HG03571 (cell line): ENCODE measurements around the gene SLC25A11.
"Not testable (repeated sequence)": the region's sequence is repeated elsewhere in the genome, so short reads cannot be mapped to it uniquely, and the experiment has no call there.

Source experiments
- ATAC-seq: cut with Tn5 transposase; IDR thresholded peaks from one replicate; pipeline ENCODE4 v1.9.1; 2021; ENCODE audit not compliant: unreplicated experiment

Gene SLC25A11

GRCh38 chr17:4945176-4945943 is 5.5 kb upstream of the SLC25A11 start:
- ATAC-seq, result no peak

GRCh38 chr17:4944554-4945175 is 4.8 kb upstream of the SLC25A11 start:
- ATAC-seq, result no peak

- no peak for ATAC-seq
Measured at GRCh38 chr17:4944163-4944553, 4.3 kb upstream of the SLC25A11 start.

- no peak for ATAC-seq
Measured at GRCh38 chr17:4942760-4943508, 3.1 kb upstream of the SLC25A11 start.

GRCh38 chr17:4941319-4941610 is 1.4 kb upstream of the SLC25A11 start:
- ATAC-seq, result no peak

- no peak for ATAC-seq
Measured at GRCh38 chr17:4940555-4941318, 891 bp upstream of the SLC25A11 start.

GRCh38 chr17:4939546-4939795 is 375 bp downstream of the SLC25A11 start:
- ATAC-seq, result no peak

- no peak for ATAC-seq
Measured at GRCh38 chr17:4938688-4939545, 929 bp downstream of the SLC25A11 start.

- ATAC-seq, result no peak
Measured at GRCh38 chr17:4938069-4938491, 1.8 kb downstream of the SLC25A11 start.

GRCh38 chr17:4937553-4937952 is 2.3 kb downstream of the SLC25A11 start:
- no peak for ATAC-seq

GRCh38 chr17:4936436-4936835 is 3.4 kb downstream of the SLC25A11 start:
- ATAC-seq, result no peak

GRCh38 chr17:4935650-4936049 is 4.2 kb downstream of the SLC25A11 start:
- no peak for ATAC-seq

- ATAC-seq, result no peak
Measured at GRCh38 chr17:4934173-4934979, 5.5 kb downstream of the SLC25A11 start.

- no peak for ATAC-seq
Measured at GRCh38 chr17:4933646-4934045, 6.2 kb downstream of the SLC25A11 start.

GRCh38 chr17:4932756-4933155 is 7.1 kb downstream of the SLC25A11 start:
- ATAC-seq, result no peak

- no peak for ATAC-seq
Measured at GRCh38 chr17:4931963-4932362, 7.9 kb downstream of the SLC25A11 start, which contains the start of gene GP1BA. Gene GP1BA (plus strand): TSS chr17:4932277. CDS start chr17:4932605, 328 bp downstream.

- ATAC-seq, result no peak
Measured at GRCh38 chr17:4928881-4929280, 11.0 kb downstream of the SLC25A11 start.

- not testable (repeated sequence) for ATAC-seq
Measured at GRCh38 chr17:4926577-4927335, 13.1 kb downstream of the SLC25A11 start.

- ATAC-seq, result no peak
Measured at GRCh38 chr17:4921320-4921719, 18.5 kb downstream of the SLC25A11 start.
